HepG2 (cell line): ENCODE data around the gene TRPM1. TPM values are rescaled to one million over a fixed set of nuclear protein-coding genes. Genes with fewer than 3 reads are reported as not detected.

ENCODE experiments used
- ARNT ChIP-seq: fragments of 450-650 bp; IDR thresholded peaks from 2 replicates; pipeline ENCODE4 v1.6.1; 2017
- CBFB ChIP-seq: sonication (generic); formaldehyde crosslinking; IDR thresholded peaks from 2 replicates; pipeline ENCODE4 v1.4.0; 2020; ENCODE audit warnings: missing genetic modification reagents
- EP300 ChIP-seq, 3 experiments: sonication (generic) in 1 of 3; formaldehyde crosslinking in 1 of 3; IDR thresholded peaks; 2 replicates each; pipeline versions ENCODE4 v1.5.1 to v1.6.1; 2011 to 2020; ENCODE audit warnings: low read depth in 2 of 3, low read length in 2 of 3, borderline replicate concordance in 1 of 3, improper control_type of control experiment in 1 of 3, mild to moderate bottlenecking in 1 of 3, missing genetic modification reagents in 1 of 3, moderate library complexity in 1 of 3
- FIP1L1 ChIP-seq: fragments of 200-400 bp; formaldehyde crosslinking; IDR thresholded peaks from 2 replicates; pipeline ENCODE4 v1.6.1; 2018; ENCODE audit warnings: low read depth, mild to moderate bottlenecking, low read length, moderate library complexity, borderline replicate concordance; ENCODE audit not compliant: insufficient read depth
- FOSL2 ChIP-seq: sonication (generic); formaldehyde crosslinking; IDR thresholded peaks from 2 replicates; pipeline ENCODE4 v1.4.0; 2020; ENCODE audit warnings: missing genetic modification reagents
- IRF2 ChIP-seq: IDR thresholded peaks from 2 replicates; pipeline ENCODE4 v1.6.1; 2018; ENCODE audit warnings: missing genetic modification reagents, missing compliant biosample characterization
- KDM6A ChIP-seq: IDR thresholded peaks from 2 replicates; pipeline ENCODE4 v1.6.1; 2016; ENCODE audit warnings: low read depth
- NRL ChIP-seq: sonication (generic); formaldehyde crosslinking; IDR thresholded peaks from 2 replicates; pipeline ENCODE4 v1.5.0; 2020; ENCODE audit warnings: missing genetic modification reagents, mild to moderate bottlenecking, moderate library complexity, borderline replicate concordance
- SNAPC2 ChIP-seq: sonication (generic); formaldehyde crosslinking; IDR thresholded peaks from 2 replicates; pipeline ENCODE4 v1.8.1; 2022; ENCODE audit warnings: mild to moderate bottlenecking, missing genetic modification reagents
- SRY ChIP-seq: sonication (generic); formaldehyde crosslinking; IDR thresholded peaks from 2 replicates; pipeline ENCODE4 v1.8.0; 2022; ENCODE audit warnings: mild to moderate bottlenecking, missing genetic modification reagents
- SSRP1 ChIP-seq: IDR thresholded peaks from 2 replicates; pipeline ENCODE4 v1.6.1; 2016; ENCODE audit warnings: control low read depth
- TBL1XR1 ChIP-seq: fragments of 150-350 bp; IDR thresholded peaks from 2 replicates; pipeline ENCODE4 v1.6.1; 2014; ENCODE audit warnings: borderline replicate concordance, low read length; ENCODE audit not compliant: partially characterized antibody
- ZNF282 ChIP-seq: fragments of 450-650 bp; IDR thresholded peaks from 2 replicates; pipeline ENCODE4 v1.6.1; 2018; ENCODE audit not compliant: partially characterized antibody
- ZNF441 ChIP-seq: sonication (generic); formaldehyde crosslinking; IDR thresholded peaks from 2 replicates; pipeline ENCODE4 v1.7.0; 2021; ENCODE audit warnings: missing genetic modification reagents, borderline replicate concordance
- ZNF496 ChIP-seq: sonication (generic); formaldehyde crosslinking; IDR thresholded peaks from 2 replicates; pipeline ENCODE4 v1.8.1; 2023; ENCODE audit warnings: mild to moderate bottlenecking, moderate library complexity, missing genetic modification reagents; ENCODE audit not compliant: insufficient replicate concordance
- ZNF619 ChIP-seq: sonication (generic); formaldehyde crosslinking; IDR thresholded peaks from 2 replicates; pipeline ENCODE4 v1.4.0; 2020; ENCODE audit warnings: mild to moderate bottlenecking, missing genetic modification reagents
- ZNF678 ChIP-seq: sonication (generic); formaldehyde crosslinking; IDR thresholded peaks from 2 replicates; pipeline ENCODE4 v1.4.0; 2020; ENCODE audit warnings: mild to moderate bottlenecking, missing genetic modification reagents
- ZNF850 ChIP-seq: sonication (generic); formaldehyde crosslinking; conservative IDR thresholded peaks from 2 replicates; pipeline ENCODE4 v1.9.0; 2021; ENCODE audit warnings: mild to moderate bottlenecking, missing genetic modification reagents
- polyA plus RNA-seq, 8 experiments: library from polyadenylated mRNA; depleted of rRNA in 3 of 8; stranded (reverse) in 7 of 8; unstranded in 1 of 8; fragments of >200 nt; fragmentation: Illumina TruSeq in 4 of 8; extraction: Trizol in 4 of 8; gene quantifications; 2 replicates each; pipeline versions ENCODE4 v1.2.1 to v1.2.3, GENCODE V29; 2011 to 2016; ENCODE audit warnings: low read depth in 4 of 8, missing spikeins in 1 of 8, mixed read lengths in 1 of 8; ENCODE audit not compliant: insufficient read depth in 1 of 8
- total RNA-seq, 5 experiments: library from RNA; depleted of rRNA; stranded (reverse); fragments of >200 nt; fragmentation: Illumina TruSeq; extraction: Trizol; gene quantifications; 2 replicates each; pipeline ENCODE4 v1.2.3, GENCODE V29; 2016; ENCODE audit warnings: low read depth in 1 of 5
- TF ChIP-seq, protein P1 (sequence below): sonication (generic); formaldehyde crosslinking; IDR thresholded peaks from 2 replicates; pipeline ENCODE4 v1.5.0; 2020; ENCODE audit warnings: mild to moderate bottlenecking, missing genetic modification reagents
- TF ChIP-seq, protein P2 (sequence below): sonication (generic); formaldehyde crosslinking; IDR thresholded peaks from 2 replicates; pipeline ENCODE4 v1.8.1; 2023; ENCODE audit warnings: mild to moderate bottlenecking, moderate library complexity, missing genetic modification reagents
- TF ChIP-seq, protein P3 (sequence below): sonication (generic); formaldehyde crosslinking; IDR thresholded peaks from 2 replicates; pipeline ENCODE4 v1.4.0; 2020; ENCODE audit warnings: missing genetic modification reagents
- TF ChIP-seq, protein P4 (sequence below): sonication (generic); formaldehyde crosslinking; IDR thresholded peaks from 2 replicates; pipeline ENCODE4 v1.5.1; 2020; ENCODE audit warnings: missing genetic modification reagents, mild to moderate bottlenecking, borderline replicate concordance
- TF ChIP-seq, protein P5 (sequence below): sonication (generic); formaldehyde crosslinking; IDR thresholded peaks from 2 replicates; pipeline ENCODE4 v1.5.1; 2020; ENCODE audit warnings: mild to moderate bottlenecking, moderate library complexity, missing genetic modification reagents

The TRPM1 gene
- total and polyA plus RNA-seq, 2 of the 13 experiments (the other 11 are each of a cell fraction or from before 2014, with no cell fraction given): not detected

DNA sequence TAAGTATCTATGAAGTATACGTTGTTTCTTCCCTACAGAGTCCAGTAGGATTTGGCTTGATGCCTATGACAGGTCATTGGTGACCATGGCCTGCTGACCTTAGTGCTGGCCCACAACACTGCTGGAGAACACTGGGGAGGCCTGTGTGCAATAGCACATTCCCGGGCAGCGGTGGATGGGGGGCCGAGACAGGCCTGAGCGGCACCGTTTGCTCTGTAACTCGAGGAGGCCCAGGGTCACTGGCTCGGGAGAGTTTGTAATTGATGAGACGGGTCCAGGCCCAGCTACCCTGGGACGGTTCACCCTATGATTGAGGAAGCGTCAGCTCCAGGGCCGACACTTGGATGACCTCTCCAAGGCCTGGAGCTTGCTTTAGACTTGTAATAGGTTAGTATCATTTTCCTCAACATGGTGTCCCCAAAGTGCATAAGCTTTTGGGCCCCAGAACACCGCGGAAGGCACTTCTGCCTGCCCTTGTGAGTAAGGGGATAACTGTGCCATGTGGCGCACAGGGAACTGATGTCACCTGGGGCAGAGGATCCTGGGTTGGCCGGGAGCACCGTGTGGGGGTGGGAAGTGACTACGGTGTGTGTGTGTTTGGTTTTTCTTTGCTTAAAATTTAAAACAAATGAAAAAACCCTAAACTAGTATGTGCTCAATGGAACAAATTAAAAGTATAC, 12.0 kb downstream of the TRPM1 start (continued):
- TF ChIP-seq, protein P1, sequence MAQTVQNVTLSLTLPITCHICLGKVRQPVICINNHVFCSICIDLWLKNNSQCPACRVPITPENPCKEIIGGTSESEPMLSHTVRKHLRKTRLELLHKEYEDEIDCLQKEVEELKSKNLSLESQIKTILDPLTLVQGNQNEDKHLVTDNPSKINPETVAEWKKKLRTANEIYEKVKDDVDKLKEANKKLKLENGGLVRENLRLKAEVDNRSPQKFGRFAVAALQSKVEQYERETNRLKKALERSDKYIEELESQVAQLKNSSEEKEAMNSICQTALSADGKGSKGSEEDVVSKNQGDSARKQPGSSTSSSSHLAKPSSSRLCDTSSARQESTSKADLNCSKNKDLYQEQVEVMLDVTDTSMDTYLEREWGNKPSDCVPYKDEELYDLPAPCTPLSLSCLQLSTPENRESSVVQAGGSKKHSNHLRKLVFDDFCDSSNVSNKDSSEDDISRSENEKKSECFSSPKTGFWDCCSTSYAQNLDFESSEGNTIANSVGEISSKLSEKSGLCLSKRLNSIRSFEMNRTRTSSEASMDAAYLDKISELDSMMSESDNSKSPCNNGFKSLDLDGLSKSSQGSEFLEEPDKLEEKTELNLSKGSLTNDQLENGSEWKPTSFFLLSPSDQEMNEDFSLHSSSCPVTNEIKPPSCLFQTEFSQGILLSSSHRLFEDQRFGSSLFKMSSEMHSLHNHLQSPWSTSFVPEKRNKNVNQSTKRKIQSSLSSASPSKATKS: no peak
- TF ChIP-seq, protein P2, sequence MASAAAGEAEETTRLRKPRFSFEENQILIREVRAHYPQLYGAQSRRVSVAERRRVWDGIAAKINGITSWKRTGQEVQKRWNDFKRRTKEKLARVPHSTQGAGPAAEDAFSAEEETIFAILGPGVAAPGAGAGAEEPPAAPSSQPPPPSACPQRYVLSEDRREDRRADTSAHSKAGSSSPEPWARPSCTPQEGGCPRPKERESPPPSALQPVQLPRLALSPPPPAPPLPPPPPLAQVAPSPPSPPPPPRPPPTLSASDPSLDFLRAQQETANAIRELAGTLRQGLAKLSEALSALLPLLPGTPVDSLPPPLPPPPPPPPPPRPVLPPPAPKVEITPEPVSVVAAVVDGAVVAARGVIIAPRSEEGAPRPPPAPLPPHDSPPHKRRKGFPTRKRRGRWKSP (CRISPR knock-in tag): no peak
- TF ChIP-seq NRL (CRISPR knock-in tag) (peak; percentile 26; the same call in 1 of the 2 replicates), TBL1XR1 (no peak), ARNT (no peak), EP300 (IDR thresholded peaks at IDR 0.05; ENCODE audit: low read depth in 2 of 2, low read length in 2 of 2) (peak in 1 of 2 experiments; percentile 55; a peak in 3 of 4 replicates), EP300 (CRISPR knock-in tag; IDR thresholded peaks at IDR 0.05; ENCODE audit: borderline replicate concordance) (peak; percentile 39; the same call in 1 of the 2 replicates), FIP1L1 (no peak), SSRP1 (CRISPR knock-in tag) (no peak), ZNF441 (no peak), ZNF850 (CRISPR knock-in tag) (no peak), ZNF678 (CRISPR knock-in tag) (no peak), ZNF282 (no peak), CBFB (CRISPR knock-in tag) (no peak), ZNF619 (CRISPR knock-in tag) (no peak), ZNF496 (CRISPR knock-in tag) (no peak), SRY (CRISPR knock-in tag) (no peak), SNAPC2 (no peak), FOSL2 (CRISPR knock-in tag) (peak; percentile 77), IRF2 (CRISPR knock-in tag) (0 out of 2 replicates have a peak, but pooled peaks have one; percentile 37), KDM6A (CRISPR knock-in tag) (peak; percentile 53)
- TF ChIP-seq, protein P3, sequence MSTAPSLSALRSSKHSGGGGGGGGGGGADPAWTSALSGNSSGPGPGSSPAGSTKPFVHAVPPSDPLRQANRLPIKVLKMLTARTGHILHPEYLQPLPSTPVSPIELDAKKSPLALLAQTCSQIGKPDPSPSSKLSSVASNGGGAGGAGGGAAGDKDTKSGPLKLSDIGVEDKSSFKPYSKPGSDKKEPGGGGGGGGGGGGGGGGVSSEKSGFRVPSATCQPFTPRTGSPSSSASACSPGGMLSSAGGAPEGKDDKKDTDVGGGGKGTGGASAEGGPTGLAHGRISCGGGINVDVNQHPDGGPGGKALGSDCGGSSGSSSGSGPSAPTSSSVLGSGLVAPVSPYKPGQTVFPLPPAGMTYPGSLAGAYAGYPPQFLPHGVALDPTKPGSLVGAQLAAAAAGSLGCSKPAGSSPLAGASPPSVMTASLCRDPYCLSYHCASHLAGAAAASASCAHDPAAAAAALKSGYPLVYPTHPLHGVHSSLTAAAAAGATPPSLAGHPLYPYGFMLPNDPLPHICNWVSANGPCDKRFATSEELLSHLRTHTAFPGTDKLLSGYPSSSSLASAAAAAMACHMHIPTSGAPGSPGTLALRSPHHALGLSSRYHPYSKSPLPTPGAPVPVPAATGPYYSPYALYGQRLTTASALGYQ: no peak
- TF ChIP-seq, protein P4, sequence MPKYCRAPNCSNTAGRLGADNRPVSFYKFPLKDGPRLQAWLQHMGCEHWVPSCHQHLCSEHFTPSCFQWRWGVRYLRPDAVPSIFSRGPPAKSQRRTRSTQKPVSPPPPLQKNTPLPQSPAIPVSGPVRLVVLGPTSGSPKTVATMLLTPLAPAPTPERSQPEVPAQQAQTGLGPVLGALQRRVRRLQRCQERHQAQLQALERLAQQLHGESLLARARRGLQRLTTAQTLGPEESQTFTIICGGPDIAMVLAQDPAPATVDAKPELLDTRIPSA (CRISPR knock-in tag): no peak
- TF ChIP-seq, protein P5, sequence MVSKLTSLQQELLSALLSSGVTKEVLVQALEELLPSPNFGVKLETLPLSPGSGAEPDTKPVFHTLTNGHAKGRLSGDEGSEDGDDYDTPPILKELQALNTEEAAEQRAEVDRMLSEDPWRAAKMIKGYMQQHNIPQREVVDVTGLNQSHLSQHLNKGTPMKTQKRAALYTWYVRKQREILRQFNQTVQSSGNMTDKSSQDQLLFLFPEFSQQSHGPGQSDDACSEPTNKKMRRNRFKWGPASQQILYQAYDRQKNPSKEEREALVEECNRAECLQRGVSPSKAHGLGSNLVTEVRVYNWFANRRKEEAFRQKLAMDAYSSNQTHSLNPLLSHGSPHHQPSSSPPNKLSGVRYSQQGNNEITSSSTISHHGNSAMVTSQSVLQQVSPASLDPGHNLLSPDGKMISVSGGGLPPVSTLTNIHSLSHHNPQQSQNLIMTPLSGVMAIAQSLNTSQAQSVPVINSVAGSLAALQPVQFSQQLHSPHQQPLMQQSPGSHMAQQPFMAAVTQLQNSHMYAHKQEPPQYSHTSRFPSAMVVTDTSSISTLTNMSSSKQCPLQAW: 0 out of 2 replicates have a peak, but pooled peaks have one; percentile 19
